ENCODE data around the gene SF3A2. TPM values are rescaled to one million over a fixed set of nuclear protein-coding genes. Genes with fewer than 3 reads are reported as not detected.

The SF3A2 gene
- total and polyA plus RNA-seq, 7 donors: 16.9 to 61.3 (median 26.4) TPM

DNA sequence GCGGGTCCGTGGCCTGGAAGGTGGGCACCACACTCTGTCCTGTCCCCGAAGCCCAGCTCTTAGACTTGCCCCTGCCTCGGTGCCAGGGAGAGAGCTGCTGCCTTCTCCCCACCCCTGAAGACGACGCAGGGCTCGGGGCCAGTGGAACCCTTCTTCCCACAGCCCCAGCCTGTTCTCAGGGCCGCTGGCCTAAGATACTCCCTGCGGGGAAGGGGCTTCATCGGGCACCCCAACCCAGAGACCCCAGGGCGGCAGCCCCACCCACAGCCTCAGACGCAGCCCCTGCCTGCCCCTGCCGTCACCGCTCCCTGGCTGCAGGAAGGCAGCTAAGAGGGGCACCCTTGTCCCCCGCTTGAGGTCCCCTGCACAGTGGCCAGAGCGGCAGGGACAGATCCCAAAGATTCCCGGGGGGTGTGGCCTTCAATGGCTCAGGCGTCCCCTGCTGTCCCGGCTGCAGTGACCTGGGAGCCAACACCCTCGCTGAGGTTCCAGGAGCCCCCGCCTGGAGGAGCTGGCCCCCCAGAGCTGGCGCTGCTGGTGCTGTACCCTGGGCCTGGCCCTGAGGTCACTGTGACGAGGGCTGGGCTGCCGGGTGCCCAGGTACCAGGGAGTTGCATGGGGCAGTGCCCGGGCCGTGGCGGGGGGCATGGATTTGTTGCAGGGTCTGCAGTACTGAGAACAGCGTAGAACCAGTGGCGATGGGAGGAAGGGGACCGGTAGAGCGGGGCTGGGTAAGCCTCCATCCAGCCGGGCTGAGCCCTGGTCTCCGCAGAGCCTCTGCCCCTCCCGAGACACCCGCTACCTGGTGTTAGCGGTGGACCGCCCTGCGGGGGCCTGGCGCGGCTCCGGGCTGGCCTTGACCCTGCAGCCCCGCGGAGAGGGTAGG, 13.5 kb downstream of the SF3A2 start:
- TF ChIP-seq POLR2AphosphoS5 (IDR thresholded peaks at IDR 0.05) (peak in 1 of 4 donors; percentile 27), POLR2A (IDR thresholded peaks at IDR 0.05) (no peak)
- Histone ChIP-seq H3K4me3 (no peak overlapping the region), H3K4me1 (peaks cover 0 to 42% (median 39%) of the 10 kb centered on the region in 4 donors), H3K27me3 (peaks cover 47 to 54% (median 48%) of the 10 kb centered on the region in 3 donors), H3K36me3 (peaks cover 24 to 42% (median 35%) of the 10 kb centered on the region in 4 donors), H3K9me3 (no peaks in the 10 kb centered on the region), H3K27ac (no peak overlapping the region)
- intact Hi-C loops (cut with DNase I): no loop called here
- WGBS, 2 donors: 12 to 29% methylated on average over 43 of the region's 43 CpGs
- no peak for DNase-seq

DNA sequence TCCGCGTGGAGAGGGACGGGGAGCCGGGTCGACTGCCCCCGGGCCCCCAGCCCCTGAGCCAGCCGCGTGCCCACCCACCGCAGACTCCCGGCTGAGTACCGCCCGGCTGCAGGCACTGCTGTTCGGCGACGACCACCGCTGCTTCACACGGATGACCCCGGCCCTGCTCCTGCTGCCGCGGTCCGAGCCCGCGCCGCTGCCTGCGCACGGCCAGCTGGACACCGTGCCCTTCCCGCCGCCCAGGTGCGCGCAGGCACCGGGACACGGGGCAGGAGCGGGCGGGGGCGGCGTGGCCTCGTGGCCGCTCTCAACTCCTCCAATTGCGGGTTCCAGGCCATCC, 14.1 kb downstream of the SF3A2 start:
- peaks cover 0 to 42% (median 39%) of the 10 kb centered on the region in 4 donors for H3K4me1 ChIP-seq
- peaks cover 47 to 54% (median 48%) of the 10 kb centered on the region in 3 donors for H3K27me3 ChIP-seq
- H3K4me3 ChIP-seq: peak overlapping the region in 1 of 4 donors; percentile 16
- H3K36me3 ChIP-seq: peaks cover 17 to 35% (median 28%) of the 10 kb centered on the region in 4 donors
- intact Hi-C loops (cut with DNase I): no loop called here
- TF ChIP-seq POLR2AphosphoS5 (IDR thresholded peaks at IDR 0.05): no peak
- TF ChIP-seq POLR2A (IDR thresholded peaks at IDR 0.05): no peak
- TF ChIP-seq, protein P1, sequence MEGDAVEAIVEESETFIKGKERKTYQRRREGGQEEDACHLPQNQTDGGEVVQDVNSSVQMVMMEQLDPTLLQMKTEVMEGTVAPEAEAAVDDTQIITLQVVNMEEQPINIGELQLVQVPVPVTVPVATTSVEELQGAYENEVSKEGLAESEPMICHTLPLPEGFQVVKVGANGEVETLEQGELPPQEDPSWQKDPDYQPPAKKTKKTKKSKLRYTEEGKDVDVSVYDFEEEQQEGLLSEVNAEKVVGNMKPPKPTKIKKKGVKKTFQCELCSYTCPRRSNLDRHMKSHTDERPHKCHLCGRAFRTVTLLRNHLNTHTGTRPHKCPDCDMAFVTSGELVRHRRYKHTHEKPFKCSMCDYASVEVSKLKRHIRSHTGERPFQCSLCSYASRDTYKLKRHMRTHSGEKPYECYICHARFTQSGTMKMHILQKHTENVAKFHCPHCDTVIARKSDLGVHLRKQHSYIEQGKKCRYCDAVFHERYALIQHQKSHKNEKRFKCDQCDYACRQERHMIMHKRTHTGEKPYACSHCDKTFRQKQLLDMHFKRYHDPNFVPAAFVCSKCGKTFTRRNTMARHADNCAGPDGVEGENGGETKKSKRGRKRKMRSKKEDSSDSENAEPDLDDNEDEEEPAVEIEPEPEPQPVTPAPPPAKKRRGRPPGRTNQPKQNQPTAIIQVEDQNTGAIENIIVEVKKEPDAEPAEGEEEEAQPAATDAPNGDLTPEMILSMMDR (IDR thresholded peaks at IDR 0.05): no peak
- no peak for TF ChIP-seq EP300 (IDR thresholded peaks at IDR 0.05)
- no peaks in the 10 kb centered on the region for H3K9me3 ChIP-seq
- no peak overlapping the region for H3K27ac ChIP-seq
- 6 to 10% methylated on average over 40 of the region's 40 CpGs for WGBS, 2 donors
- no peak for DNase-seq

DNA sequence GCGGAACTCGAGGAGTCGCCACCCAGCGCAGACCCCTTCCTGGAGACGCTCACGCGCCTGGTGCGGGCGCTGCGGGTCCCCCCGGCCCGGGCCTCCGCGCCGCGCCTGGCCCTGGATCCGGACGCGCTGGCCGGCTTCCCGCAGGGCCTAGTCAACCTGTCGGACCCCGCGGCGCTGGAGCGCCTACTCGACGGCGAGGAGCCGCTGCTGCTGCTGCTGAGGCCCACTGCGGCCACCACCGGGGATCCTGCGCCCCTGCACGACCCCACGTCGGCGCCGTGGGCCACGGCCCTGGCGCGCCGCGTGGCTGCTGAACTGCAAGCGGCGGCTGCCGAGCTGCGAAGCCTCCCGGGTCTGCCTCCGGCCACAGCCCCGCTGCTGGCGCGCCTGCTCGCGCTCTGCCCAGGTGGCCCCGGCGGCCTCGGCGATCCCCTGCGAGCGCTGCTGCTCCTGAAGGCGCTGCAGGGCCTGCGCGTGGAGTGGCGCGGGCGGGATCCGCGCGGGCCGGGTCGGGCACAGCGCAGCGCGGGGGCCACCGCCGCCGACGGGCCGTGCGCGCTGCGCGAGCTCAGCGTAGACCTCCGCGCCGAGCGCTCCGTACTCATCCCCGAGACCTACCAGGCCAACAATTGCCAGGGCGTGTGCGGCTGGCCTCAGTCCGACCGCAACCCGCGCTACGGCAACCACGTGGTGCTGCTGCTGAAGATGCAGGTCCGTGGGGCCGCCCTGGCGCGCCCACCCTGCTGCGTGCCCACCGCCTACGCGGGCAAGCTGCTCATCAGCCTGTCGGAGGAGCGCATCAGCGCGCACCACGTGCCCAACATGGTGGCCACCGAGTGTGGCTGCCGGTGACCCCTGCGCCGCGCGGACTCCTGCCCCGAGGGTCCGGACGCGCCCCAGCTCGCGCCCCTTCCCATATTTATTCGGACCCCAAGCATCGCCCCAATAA, 14.8 kb downstream of the SF3A2 start:
- Histone ChIP-seq H3K4me1 (peaks cover 0 to 42% (median 39%) of the 10 kb centered on the region in 4 donors), H3K36me3 (peaks cover 11 to 29% (median 22%) of the 10 kb centered on the region in 4 donors), H3K27ac (no peak overlapping the region), H3K9me3 (no peaks in the 10 kb centered on the region), H3K27me3 (peaks cover 47 to 54% (median 48%) of the 10 kb centered on the region in 3 donors), H3K4me3 (peak overlapping the region in 2 of 4 donors; percentile 9 to 16)
- intact Hi-C loops (cut with DNase I): no loop called here
- no peak for TF ChIP-seq POLR2AphosphoS5 (IDR thresholded peaks at IDR 0.05)
- TF ChIP-seq POLR2A (IDR thresholded peaks at IDR 0.05): no peak
- no peak for TF ChIP-seq EP300 (IDR thresholded peaks at IDR 0.05)
- TF ChIP-seq, protein P1 (IDR thresholded peaks at IDR 0.05): no peak
- DNase-seq: no peak
- 5 to 6% methylated on average over 125 of the region's 125 CpGs for whole genome bisulfite sequencing, 2 donors

DNA sequence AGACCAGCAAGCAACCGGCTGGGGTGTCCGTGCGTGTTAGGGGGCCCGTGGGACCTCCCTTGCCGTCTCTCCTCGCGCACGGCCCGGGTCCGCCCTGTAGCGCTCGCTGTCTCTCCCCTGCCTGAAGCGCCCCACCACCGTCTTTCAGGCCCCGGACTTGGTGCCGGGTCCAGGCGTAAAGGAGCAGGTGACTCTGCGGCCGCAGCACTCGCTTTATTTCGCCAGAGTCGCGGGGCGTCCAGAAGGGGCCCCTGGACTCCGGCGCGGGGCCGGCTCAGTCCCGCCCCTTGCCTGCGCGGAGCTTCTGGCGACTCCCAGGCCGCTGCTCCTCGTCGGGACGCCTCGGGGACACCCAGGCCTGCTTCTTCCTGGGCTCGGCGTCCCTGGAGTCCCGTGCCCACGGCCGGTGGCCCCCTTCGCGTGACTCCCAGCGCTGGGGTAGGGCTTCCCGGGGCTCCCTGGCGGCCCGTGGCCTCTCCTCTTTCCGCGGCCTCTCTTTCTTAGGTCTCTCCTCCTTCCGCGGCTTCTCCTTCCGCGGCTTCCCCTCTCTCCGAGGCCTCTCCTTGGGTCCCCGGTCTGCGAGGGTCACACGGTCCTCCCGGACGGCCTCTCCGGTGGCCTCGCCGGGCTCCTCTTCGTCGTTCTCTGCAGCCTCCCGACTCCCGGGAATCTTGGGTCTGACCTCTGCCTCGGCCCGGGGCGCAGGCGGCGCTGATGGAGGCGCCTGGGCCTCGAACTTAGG, 15.6 kb downstream of the SF3A2 start:
- no peak overlapping the region for H3K27ac ChIP-seq
- peaks cover 0 to 42% (median 37%) of the 10 kb centered on the region in 4 donors for H3K4me1 ChIP-seq
- H3K4me3 ChIP-seq: peak overlapping the region in 2 of 4 donors; percentile 7 to 9
- TF ChIP-seq POLR2AphosphoS5 (IDR thresholded peaks at IDR 0.05) (no peak), EP300 (IDR thresholded peaks at IDR 0.05) (no peak), POLR2A (IDR thresholded peaks at IDR 0.05) (no peak)
- TF ChIP-seq, protein P1 (IDR thresholded peaks at IDR 0.05): no peak
- WGBS, 2 donors: 7 to 8% methylated on average over 74 of the region's 74 CpGs
- H3K9me3 ChIP-seq: no peaks in the 10 kb centered on the region
- intact Hi-C loops (cut with DNase I): no loop called here
- H3K36me3 ChIP-seq: peaks cover 2 to 21% (median 14%) of the 10 kb centered on the region in 4 donors
- no peak for DNase-seq
- H3K27me3 ChIP-seq: peaks cover 47 to 54% (median 48%) of the 10 kb centered on the region in 3 donors

All from sigmoid colon (tissue), 7 donors.